ENCODE measurements around the gene HBQ1.
A peak's percentile ranks its signal among the peaks of the same experiment; 100 is the strongest.

Gene HBQ1

DNA sequence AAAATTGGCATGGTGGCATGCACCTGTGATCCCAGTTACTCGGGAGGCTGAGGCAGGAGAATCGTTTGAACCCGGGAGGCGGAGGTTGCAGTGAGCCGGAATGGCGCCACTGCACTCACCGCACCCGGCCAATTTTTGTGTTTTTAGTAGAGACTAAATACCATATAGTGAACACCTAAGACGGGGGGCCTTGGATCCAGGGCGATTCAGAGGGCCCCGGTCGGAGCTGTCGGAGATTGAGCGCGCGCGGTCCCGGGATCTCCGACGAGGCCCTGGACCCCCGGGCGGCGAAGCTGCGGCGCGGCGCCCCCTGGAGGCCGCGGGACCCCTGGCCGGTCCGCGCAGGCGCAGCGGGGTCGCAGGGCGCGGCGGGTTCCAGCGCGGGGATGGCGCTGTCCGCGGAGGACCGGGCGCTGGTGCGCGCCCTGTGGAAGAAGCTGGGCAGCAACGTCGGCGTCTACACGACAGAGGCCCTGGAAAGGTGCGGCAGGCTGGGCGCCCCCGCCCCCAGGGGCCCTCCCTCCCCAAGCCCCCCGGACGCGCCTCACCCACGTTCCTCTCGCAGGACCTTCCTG, at the start of gene HBQ1:
Gene HBQ1 (plus strand): TSS at position 359 of the 575 bp plus-strand sequence. CDS start 28 bp downstream, at position 387.
- peak within 1 kb of the TSS; percentile 25; the same call in 1 of the 2 replicates for H3K27ac ChIP-seq (ENCODE audit: extremely low read depth, low read depth, low read length)

DNA sequence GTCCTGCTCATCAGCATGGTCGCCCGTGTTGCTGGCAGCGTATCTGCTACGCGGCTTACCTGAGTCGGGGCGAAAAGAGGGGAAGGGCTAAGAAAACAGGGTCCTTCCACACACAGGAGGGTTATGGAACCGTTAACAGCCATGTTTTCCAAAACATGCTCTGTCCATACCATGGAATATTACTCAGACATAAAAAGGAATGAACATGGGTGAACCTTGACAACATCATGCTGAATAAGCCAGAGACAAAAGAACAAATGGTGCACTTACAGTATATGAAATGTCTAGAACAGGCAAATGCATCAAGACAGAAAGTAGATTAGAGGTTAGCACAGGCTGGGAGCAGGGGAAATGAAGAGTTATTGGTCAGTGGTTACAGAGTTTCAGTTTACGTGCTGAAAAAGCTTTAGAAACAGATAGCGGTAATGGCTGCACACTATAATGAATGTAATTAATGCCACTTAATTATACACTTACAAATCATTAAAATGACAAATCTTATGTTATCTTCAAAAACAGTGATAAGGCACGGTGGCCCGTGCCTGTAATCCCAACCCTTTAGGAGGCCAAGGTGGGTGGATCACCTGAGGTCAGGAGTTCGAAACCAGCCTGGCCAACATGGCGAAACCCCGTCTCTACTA, 49.6 kb upstream of the HBQ1 start:
- TF ChIP-seq ZNF146 (tag by site-specific recombination; IDR thresholded peaks at IDR 0.05) (peak; percentile 69), GLI4 (tag by site-specific recombination; IDR thresholded peaks at IDR 0.05) (no peak), SP7 (tag by site-specific recombination; IDR thresholded peaks at IDR 0.05) (peak; percentile 71), ZNF830 (tag by site-specific recombination; IDR thresholded peaks at IDR 0.05; ENCODE audit: low read depth) (no peak), ZNF311 (tag by site-specific recombination; IDR thresholded peaks at IDR 0.05; ENCODE audit: borderline replicate concordance) (no peak), EGR2 (tag by site-specific recombination; IDR thresholded peaks at IDR 0.05; ENCODE audit: low read depth) (no peak), ZNF391 (tag by site-specific recombination; IDR thresholded peaks at IDR 0.05; ENCODE audit: borderline replicate concordance, low read depth) (no peak), ZNF24 (tag by site-specific recombination; IDR thresholded peaks at IDR 0.05) (no peak)
- TF ChIP-seq, protein P1, sequence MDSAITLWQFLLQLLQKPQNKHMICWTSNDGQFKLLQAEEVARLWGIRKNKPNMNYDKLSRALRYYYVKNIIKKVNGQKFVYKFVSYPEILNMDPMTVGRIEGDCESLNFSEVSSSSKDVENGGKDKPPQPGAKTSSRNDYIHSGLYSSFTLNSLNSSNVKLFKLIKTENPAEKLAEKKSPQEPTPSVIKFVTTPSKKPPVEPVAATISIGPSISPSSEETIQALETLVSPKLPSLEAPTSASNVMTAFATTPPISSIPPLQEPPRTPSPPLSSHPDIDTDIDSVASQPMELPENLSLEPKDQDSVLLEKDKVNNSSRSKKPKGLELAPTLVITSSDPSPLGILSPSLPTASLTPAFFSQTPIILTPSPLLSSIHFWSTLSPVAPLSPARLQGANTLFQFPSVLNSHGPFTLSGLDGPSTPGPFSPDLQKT (IDR thresholded peaks at IDR 0.05; ENCODE audit: borderline replicate concordance, low read depth, low read length) = no peak
- TF ChIP-seq, protein P2, sequence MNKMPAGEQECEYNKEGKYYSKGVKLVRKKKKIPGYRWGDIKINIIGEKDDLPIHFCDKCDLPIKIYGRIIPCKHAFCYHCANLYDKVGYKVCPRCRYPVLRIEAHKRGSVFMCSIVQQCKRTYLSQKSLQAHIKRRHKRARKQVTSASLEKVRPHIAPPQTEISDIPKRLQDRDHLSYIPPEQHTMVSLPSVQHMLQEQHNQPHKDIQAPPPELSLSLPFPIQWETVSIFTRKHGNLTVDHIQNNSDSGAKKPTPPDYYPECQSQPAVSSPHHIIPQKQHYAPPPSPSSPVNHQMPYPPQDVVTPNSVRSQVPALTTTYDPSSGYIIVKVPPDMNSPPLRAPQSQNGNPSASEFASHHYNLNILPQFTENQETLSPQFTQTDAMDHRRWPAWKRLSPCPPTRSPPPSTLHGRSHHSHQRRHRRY (tag by site-specific recombination; IDR thresholded peaks at IDR 0.05) = no peak
- TF ChIP-seq, protein P3, sequence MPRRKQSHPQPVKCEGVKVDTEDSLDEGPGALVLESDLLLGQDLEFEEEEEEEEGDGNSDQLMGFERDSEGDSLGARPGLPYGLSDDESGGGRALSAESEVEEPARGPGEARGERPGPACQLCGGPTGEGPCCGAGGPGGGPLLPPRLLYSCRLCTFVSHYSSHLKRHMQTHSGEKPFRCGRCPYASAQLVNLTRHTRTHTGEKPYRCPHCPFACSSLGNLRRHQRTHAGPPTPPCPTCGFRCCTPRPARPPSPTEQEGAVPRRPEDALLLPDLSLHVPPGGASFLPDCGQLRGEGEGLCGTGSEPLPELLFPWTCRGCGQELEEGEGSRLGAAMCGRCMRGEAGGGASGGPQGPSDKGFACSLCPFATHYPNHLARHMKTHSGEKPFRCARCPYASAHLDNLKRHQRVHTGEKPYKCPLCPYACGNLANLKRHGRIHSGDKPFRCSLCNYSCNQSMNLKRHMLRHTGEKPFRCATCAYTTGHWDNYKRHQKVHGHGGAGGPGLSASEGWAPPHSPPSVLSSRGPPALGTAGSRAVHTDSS (tag by site-specific recombination; IDR thresholded peaks at IDR 0.05) = no peak
- TF ChIP-seq, protein P4, sequence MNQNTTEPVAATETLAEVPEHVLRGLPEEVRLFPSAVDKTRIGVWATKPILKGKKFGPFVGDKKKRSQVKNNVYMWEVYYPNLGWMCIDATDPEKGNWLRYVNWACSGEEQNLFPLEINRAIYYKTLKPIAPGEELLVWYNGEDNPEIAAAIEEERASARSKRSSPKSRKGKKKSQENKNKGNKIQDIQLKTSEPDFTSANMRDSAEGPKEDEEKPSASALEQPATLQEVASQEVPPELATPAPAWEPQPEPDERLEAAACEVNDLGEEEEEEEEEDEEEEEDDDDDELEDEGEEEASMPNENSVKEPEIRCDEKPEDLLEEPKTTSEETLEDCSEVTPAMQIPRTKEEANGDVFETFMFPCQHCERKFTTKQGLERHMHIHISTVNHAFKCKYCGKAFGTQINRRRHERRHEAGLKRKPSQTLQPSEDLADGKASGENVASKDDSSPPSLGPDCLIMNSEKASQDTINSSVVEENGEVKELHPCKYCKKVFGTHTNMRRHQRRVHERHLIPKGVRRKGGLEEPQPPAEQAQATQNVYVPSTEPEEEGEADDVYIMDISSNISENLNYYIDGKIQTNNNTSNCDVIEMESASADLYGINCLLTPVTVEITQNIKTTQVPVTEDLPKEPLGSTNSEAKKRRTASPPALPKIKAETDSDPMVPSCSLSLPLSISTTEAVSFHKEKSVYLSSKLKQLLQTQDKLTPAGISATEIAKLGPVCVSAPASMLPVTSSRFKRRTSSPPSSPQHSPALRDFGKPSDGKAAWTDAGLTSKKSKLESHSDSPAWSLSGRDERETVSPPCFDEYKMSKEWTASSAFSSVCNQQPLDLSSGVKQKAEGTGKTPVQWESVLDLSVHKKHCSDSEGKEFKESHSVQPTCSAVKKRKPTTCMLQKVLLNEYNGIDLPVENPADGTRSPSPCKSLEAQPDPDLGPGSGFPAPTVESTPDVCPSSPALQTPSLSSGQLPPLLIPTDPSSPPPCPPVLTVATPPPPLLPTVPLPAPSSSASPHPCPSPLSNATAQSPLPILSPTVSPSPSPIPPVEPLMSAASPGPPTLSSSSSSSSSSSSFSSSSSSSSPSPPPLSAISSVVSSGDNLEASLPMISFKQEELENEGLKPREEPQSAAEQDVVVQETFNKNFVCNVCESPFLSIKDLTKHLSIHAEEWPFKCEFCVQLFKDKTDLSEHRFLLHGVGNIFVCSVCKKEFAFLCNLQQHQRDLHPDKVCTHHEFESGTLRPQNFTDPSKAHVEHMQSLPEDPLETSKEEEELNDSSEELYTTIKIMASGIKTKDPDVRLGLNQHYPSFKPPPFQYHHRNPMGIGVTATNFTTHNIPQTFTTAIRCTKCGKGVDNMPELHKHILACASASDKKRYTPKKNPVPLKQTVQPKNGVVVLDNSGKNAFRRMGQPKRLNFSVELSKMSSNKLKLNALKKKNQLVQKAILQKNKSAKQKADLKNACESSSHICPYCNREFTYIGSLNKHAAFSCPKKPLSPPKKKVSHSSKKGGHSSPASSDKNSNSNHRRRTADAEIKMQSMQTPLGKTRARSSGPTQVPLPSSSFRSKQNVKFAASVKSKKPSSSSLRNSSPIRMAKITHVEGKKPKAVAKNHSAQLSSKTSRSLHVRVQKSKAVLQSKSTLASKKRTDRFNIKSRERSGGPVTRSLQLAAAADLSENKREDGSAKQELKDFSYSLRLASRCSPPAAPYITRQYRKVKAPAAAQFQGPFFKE (tag by site-specific recombination; IDR thresholded peaks at IDR 0.05; ENCODE audit: borderline replicate concordance) = no peak

More for the DNA sequence above, at the start of gene HBQ1:
- Histone ChIP-seq H3K4me3 (ENCODE audit: low read depth, low read length) (peak within 1 kb of the TSS; percentile 1; the same call in 1 of the 2 replicates), H3K9me3 (ENCODE audit: control insufficient read depth, insufficient read depth, low read depth, low read length) (no peaks in the 10 kb centered on the region), H3K4me1 (ENCODE audit: control insufficient read depth, insufficient read depth, low read length) (peaks cover 3% of the 10 kb centered on the region; the same call in 1 of the 2 replicates), H3K36me3 (ENCODE audit: control insufficient read depth in 2 of 2, insufficient read depth in 1 of 2, low read length in 2 of 2) (peaks cover 0 to 5% of the 10 kb centered on the region in 2 experiments; a peak in 2 of 3 replicates)
- POLR2A ChIA-PET = no interaction called here
- CTCF ChIA-PET = interaction anchor here (0.6 to 1.8 kb wide), 10 partner anchors 11 to 118 kb away, joined by 3 to 17 read pairs (median 5); no protein-coding TSS in a partner anchor
- TF ChIP-seq ZEB2 (tag by site-specific recombination; IDR thresholded peaks at IDR 0.05) (no peak), ZNF335 (tag by site-specific recombination; conservative IDR thresholded peaks at IDR 0.05) (peak; percentile 64; the same call in 1 of the 2 replicates), ZNF112 (tag by site-specific recombination; IDR thresholded peaks at IDR 0.05) (no peak), ZNF140 (tag by site-specific recombination; IDR thresholded peaks at IDR 0.05) (peak; percentile 15; the same call in 1 of the 2 replicates)

More for the DNA sequence above, 49.6 kb upstream of the HBQ1 start:
- POLR2A ChIA-PET = no interaction called here
- Histone ChIP-seq H3K4me3 (ENCODE audit: low read depth, low read length) (no peak overlapping the region), H3K27ac (ENCODE audit: extremely low read depth, low read depth, low read length) (no peak overlapping the region), H3K4me1 (ENCODE audit: control insufficient read depth, insufficient read depth, low read length) (no peaks in the 10 kb centered on the region), H3K36me3 (ENCODE audit: control insufficient read depth in 2 of 2, insufficient read depth in 1 of 2, low read length in 2 of 2) (peaks cover 0 to 3% of the 10 kb centered on the region in 2 experiments; a peak in 1 of 3 replicates), H3K9me3 (ENCODE audit: control insufficient read depth, insufficient read depth, low read depth, low read length) (no peaks in the 10 kb centered on the region)
- CTCF ChIA-PET = interaction anchor here (0.8 to 3.5 kb wide), 4 partner anchors 12 to 34 kb away, joined by 3 to 11 read pairs (median 6); no protein-coding TSS in a partner anchor
